HG03064 (cell line): ENCODE data around the gene GNAI3.

Experiments used
- ATAC-seq: cut with Tn5 transposase; IDR thresholded peaks from one replicate; pipeline ENCODE4 v1.9.1; 2021; ENCODE audit warnings: low read depth; ENCODE audit not compliant: unreplicated experiment

Gene GNAI3

GRCh38 chr1:109548321-109549267, at the start of gene GNAI3:
Gene GNAI3, plus strand, starts transcription at chr1:109548615. Its CDS starts 106 bp downstream, at chr1:109548721.
- ATAC-seq = peak; percentile 86

DNA sequence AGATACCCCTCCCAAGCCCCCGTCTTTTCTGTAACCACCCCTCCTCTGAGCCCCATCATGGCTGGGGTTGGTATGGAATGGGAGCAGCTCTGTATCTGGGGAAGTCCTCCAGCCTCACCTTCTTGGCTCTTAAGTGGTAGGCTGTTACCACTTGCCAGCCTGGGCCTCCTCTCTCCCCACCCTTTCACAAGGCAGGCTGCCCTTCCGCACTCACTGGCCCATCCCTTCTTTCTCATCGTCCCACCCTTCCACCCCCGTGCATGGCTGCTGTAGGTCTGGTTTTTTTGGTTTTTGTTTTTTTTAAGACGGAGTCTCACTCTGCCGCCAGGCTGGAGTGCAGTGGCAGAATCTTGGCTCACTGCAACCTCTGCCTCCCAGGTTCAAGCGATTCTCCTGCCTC, 49.3 kb upstream of the GNAI3 start:
- ATAC-seq = no peak

- no peak for ATAC-seq
Measured at GRCh38 chr1:109499661-109500536, 48.5 kb upstream of the GNAI3 start.

DNA sequence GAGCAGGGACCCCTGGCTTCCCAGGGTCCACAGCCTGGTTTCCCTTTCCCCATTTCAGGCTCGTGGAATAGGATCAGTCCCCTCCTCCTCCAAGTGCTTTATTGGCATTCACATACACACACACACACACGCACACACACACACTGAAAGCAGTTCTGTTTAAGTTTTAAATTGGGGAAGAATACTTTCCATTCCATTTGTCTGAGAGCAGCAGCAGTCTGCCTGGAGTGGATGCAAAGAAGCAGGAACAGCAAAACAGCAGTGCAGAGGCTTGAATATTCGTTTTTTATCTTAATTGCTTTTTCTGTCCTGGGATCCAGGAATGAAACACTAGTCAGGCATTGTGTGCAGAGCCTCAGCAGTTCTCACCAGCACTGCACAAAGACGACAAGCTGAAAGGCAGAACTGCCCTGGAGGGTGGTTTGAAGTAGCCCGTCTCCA, 47.5 kb upstream of the GNAI3 start:
- ATAC-seq = no peak

GRCh38 chr1:109501644-109502363, 46.6 kb upstream of the GNAI3 start:
- ATAC-seq = no peak

DNA sequence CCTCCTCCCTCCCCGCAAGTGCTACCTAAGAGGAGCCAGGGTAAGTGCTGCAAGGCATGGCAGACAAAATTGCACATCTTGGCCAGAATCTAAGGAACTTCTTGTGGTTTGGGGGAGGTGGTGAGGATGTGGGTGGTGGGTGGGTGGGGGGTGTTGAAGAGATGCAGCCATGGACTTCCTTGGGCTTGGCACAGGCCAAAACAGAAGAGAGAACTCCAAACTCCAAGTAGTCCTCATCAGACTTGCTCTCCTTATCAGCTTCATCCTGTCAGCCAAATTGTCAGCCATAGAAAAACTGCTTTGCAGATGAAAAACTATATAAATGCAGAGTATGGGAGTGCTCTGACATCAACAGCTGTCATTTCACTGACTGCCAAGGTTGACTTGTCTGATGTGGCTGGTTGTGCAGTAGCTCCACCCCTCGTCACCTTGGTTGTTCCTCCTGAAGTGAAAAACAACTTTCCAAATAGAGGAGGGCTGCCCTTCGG, 46.0 kb upstream of the GNAI3 start:
- ATAC-seq = no peak

DNA sequence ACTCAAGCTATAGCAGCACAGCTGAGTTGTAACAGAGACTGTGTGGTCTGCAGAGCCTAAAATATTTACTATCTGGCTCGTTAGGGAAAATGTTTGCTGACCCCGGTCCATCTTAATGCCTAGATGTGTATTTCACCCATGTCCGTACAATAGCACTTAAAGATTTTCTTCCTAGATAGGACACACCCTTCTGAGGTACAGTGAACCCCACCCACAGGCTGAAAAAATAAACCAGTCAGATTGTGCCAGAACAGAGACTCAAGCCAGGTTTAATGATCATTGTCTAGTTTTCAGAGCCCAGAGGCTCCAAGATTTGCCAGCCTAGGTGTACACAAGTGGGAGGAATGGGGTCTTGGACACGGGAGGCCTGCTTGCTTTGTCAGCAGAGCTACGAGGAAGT, 44.5 kb upstream of the GNAI3 start:
- no peak for ATAC-seq

GRCh38 chr1:109504974-109505373, 43.4 kb upstream of the GNAI3 start:
- no peak for ATAC-seq

GRCh38 chr1:109508001-109508872, 40.2 kb upstream of the GNAI3 start:
- ATAC-seq = no peak

DNA sequence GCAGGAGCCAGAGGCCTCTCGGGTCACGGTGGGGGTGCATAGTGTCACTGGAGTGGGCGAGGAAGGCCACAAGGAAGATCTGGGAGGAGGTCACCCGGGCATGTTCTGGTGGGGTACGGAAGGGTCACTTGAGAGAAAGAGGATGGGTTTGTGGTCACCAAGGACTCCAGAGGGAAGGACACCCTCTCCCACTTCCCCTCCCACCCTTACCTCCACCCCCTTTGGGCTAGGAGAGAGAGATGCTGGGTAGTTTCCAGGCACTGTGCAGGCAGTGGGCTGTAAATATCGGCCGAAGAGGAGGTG, 39.6 kb upstream of the GNAI3 start:
- no peak for ATAC-seq

DNA sequence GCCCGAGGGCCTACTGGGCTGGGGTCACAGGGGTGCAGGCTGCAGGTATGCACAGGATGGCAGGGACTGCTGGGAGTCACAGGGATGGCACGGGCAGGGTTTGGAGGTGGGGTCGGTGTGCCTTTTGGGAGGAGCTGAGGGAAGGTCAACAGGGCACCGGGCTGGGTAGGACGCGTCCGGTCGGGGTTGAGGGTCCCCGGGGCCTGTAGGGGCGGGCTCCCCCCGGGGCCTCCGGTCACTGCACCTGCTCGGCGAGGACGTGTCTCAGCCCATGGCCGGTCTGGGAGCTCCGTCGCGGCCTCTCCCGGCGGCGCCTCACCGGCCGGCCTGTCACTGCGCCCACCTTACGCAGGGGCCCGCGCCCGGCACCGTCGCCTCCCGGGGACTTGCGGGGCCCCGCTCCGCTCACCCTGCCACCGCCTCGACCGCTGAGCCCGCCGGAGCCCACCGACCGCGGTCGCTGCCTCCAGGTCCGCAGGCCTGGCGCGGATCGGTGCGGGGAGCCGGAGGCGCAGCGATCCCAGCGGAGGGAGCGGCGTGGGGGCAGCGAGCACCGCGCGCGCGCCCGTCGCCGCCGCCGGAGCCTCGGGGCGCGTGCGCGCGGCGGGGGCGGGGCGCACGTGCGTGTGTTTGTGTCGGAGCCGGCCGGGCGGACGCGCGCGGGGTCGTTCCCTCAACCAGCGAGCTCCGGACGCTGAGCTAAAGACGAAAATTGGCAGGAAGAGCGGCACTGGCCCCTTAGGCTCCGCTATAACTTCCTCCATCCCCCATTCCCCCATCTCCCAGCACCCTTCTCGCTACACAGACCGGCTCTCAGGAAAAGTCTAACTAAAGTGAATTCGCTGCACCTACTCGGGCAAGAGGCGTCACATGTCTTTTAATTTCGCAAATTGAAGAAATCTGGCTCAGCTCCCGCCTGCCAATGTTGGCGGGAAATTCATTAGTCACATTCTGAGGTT, 39.0 kb upstream of the GNAI3 start, which contains the start of gene AMIGO1:
Gene AMIGO1, minus strand, starts transcription at position 552 of the 959 bp plus-strand sequence. CDS start 815 bp downstream, outside the sequence.
- ATAC-seq = no peak

GRCh38 chr1:109513110-109513710, 35.2 kb upstream of the GNAI3 start:
- ATAC-seq = no peak

- ATAC-seq = no peak
Measured at GRCh38 chr1:109514846-109515245, 33.6 kb upstream of the GNAI3 start.

DNA sequence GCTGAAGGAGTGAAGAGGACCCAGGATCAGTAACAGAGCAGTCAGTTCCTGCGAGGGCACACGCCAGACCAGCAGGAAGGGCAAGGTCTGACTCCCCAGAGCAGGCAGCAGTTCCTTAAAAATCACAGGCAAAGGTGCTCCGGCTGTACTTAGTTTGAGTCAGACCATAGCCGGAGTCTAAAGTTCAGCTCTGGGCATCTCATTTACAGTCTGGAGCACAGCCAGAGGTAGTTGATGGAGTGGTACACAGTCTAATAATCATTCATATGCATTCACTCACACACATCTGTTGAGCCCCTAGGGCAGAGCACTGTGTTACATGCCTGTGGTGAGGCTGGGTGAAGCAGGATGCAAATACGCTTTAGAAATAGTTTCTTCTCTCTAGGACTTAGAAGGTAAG, 31.5 kb upstream of the GNAI3 start:
- no peak for ATAC-seq

DNA sequence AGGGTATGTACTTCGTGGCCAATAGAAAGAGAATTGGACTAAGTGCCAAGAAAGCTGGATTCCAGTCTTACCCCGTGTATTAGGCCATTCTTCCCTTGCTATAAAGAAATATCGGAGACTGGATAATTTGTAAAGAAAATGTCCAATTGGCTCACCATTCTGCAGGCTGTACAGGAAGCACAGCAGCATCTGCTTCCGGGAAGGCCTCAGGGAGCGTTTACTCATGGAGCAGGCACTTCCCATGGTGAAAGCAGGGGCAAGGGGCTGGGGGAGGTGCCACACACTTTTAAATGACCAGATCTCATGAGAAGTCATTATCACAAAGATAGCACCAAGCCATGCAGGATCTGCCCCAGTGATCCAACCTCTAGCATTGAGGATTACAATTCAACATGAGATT, 31.1 kb upstream of the GNAI3 start:
- ATAC-seq = no peak

DNA sequence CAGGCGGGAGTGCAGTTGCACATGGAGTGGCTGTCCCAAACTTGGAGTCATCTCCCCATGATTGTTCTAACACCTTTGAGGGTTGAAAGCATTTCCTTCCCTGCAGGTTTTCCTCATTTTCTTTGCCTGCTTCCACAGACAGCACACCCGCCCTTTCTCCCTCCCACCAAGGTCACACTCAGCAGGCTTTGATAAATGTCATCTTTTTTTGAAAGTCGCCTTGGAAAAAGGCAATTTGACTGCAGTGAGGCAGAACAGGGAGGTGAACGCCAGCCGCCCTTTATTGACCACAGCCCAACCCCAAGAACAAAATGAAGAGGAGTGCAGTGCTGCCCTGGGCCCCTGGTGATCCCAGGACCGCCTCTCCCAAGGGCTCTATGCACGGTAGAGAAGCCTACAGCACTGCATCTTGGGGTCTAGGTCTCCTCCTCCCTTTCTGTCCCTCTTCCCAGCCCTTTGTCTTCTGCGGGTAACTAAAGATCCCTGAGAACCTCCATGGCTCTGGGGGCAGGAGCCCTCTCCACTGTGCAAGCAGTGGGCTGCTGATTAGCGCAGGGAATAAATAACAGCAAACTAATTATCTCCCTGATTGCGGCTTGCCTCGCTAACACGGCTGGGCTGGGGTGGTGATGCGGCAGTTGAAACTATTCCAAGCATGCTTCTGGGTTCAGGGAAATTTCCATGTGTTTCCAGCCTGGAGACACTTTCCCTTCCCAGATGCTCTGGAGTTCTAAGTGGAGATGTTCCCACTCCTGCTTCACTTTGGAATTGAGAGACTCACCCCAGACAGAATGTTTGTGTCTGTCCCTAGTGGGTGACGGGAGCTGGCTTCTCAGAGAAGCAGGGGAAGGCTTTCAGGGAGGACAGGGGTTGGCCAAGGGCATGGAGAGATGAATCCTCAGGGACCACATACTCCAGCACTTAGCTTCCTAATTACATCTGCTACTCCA, 27.1 kb upstream of the GNAI3 start:
- no peak for ATAC-seq

DNA sequence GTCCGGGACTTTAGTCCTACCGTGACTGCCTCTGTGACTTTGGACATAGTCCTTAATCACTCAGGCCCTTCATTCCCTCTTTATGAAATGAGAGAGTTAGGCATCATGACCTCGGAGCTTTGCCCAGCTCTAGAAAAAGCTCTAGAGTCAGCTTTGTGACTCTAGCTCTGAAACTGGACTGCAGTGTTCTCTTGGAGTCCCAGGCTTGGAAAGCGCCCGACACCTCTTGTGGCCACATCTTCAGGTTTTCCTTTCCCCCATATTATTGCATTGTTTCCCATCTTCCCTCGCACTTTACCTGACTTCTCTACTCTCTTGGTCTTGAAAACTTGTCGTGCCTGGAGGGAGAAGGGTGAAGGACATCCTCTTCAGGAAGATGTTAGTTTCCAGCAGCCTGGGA, 26.4 kb upstream of the GNAI3 start:
- no peak for ATAC-seq
